IPS DF 19.7 (cell line): ENCODE measurements around the gene GCH1.
"Not testable (repeated sequence)": the region's sequence is repeated elsewhere in the genome, so short reads cannot be mapped to it uniquely, and the experiment has no call there.

Experiments
- DNase-seq: peaks from one replicate; pipeline ENCODE4 v3.0.0-alpha.2; 2013; ENCODE audit warnings: low read depth, low spot score

GCH1 gene

DNA sequence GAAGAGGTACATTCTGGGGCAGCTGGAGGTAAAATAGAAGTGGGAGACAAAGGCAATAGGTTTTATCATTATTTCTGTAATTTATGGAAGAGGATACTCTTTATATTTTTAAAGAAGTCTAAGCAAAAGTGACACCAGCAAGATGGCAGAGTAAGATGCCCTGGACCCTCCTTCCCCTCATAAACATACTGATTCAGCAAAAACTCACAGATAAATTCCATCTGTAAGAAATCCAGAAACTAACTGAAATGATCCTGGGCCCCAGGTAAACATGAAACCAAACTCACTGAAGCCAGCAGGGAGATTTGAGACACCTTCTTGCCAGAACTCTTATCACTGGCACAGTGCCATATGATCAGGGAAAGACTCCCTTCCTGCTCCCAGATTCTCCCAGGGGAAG lies 79.9 kb downstream of the GCH1 start:
- DNase-seq: no peak

DNA sequence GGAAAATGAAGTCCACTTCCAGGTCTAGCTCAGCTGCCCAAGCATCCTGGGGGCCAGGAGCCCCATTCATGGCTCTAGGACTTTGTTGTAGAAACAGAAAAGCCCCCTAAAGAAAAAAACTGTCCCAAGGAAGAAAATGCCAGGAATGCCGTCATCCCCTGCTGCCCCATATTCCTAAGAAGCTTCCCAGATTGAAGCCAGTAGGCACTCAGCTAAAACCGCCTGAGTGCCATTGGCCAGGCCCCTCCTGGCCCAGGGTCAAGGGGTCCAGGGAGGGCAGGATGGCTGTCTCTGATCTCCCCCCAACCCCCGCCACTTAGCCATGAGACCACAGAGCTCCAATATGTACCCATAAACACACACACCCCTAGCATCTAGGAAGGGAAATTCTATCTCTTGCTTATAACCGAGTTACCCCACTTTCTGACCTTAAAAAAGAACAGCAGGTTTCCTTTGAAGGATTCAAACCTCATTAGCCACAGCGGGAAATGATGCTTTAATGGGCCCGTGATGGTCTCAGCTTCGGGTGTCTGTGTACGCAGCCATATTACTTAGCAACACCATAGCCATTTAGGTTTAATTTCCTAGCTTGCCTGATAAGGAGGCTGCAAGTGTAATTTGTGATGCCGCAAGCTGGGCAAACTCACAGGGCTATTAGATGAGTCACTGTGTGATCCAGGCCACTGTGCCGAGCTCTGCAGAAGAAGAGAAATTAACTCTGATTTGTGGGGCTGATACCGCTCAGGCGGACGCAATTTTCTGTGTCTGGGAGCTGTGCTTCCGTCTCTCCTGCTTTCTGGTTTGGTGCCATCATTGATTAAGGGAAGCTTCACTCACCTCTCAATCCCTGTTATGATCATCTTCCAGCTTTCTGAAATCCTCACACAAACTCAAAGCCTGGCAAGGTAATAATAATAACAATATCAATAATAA lies 84.2 kb downstream of the GCH1 start:
- no peak for DNase-seq

DNA sequence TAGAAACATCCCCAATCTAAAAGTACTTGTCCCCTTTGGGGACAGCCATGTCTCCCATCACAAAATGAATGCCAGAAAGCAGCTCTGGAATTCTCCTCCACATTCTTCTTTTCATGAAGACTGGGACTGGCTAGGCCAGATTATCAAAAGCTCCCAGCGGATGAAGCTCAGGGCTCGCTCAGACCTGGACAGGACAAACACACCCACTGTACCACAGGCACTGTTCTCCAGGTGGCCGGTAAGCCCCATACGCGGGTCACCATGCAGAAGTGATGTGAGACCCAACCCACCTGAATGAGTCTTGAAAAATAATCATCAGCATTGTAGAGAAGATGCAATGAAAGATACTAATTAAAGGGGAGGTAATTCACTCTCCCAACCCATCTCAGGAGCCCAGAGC lies 85.1 kb downstream of the GCH1 start:
- DNase-seq: no peak

DNA sequence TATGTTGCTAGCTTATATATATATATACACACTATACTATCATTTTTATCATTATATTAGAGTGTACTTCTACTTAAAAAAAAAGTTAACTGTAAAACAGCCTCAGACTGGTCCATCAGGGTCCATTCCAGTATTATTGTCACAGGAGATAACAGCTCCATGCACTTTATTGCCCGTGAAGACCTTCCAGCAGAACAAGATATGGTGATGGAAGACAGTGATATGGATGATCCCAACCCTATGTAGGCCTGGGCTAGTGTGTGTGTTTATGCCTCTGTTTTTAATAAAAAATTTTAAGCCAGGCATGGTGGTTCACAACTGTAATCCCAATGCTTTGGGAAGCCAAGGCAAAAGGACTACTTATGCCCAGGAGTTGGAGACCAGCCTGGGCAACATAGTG lies 86.2 kb downstream of the GCH1 start:
- DNase-seq: no peak

DNA sequence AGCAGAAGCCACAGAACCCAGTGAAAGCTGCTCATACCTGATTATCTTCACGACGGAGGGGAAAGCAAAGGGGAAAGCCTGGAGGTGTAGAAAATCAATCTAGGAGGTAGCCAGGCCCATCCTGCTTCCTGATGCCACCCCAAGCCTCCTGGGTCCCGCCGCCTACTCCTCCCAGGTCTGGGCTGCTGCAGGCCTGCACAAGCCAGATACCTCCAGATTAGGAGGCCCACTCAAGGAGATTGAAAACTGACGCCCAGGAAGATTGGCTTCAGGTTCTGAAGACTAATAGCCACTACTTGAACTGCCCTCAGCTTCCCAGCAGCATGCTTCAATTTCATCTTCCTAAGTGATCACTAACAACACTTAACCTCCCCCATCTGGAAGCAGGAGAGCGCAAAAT lies 87.1 kb downstream of the GCH1 start:
- no peak for DNase-seq

GRCh38 chr14:54815016-54815415 lies 87.6 kb downstream of the GCH1 start:
- DNase-seq: no peak

GRCh38 chr14:54814076-54814475 lies 88.5 kb downstream of the GCH1 start:
- DNase-seq: no peak

DNA sequence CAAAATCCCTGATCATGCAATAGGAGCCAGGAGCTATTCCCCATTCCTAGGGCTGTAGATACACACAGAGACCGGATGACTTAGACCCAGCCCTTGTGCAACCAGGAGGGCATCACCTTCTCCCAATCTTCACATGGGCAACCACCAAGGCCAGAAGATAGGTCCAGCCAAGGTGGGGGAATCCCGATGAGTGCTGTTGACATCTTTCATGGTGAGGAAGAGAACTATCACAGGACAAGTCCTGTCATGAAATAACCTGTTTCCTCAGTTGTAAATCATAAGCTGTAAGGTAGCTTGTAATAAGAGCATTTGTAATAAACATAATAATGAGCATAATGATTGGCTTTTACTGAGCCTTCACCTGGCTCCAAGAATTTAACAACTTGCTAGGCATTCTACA lies 89.5 kb downstream of the GCH1 start:
- DNase-seq: no peak

GRCh38 chr14:54812617-54813016 lies 90.0 kb downstream of the GCH1 start:
- DNase-seq: no peak

DNA sequence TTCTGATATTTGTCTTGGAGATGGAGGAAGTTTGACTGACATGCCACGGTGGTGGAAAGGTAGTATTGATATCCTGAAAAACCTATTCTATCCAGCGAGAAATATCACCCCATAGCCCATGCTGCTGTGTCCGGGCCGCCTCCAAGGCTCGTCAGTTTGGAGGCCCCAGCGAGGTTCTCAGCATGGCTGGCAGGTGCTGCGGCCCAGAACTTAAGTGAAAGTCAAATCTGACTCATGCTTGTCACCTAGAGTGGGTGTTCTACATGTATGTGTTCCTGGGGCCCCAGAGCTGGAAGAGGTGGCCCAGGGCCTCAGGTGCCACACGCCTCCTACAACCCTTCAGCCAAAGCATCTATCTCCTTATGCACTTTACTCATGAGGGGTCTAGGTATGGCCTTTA lies 92.9 kb downstream of the GCH1 start:
- no peak for DNase-seq

GRCh38 chr14:54808326-54809161 lies 94.1 kb downstream of the GCH1 start:
- DNase-seq: no peak

DNA sequence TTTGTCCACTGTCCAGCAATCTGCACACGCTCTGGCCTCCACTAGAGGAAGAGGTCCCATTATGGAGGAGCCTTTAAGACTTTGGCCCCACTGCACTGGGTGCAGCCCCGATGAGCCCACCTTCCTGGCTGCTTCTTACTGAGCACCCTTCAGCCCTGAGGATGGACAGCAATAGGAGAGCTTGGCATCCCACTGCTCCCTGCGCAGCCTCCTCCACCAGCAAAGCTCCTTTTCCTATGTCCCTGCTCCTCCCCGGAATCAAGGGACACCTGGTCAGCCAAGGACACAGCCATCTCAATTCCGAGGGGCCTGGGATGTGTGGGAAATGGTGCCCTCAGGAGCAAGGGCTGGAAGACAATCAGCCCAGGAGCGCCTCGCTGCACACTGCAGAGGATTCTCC lies 94.7 kb downstream of the GCH1 start:
- DNase-seq: no peak

DNA sequence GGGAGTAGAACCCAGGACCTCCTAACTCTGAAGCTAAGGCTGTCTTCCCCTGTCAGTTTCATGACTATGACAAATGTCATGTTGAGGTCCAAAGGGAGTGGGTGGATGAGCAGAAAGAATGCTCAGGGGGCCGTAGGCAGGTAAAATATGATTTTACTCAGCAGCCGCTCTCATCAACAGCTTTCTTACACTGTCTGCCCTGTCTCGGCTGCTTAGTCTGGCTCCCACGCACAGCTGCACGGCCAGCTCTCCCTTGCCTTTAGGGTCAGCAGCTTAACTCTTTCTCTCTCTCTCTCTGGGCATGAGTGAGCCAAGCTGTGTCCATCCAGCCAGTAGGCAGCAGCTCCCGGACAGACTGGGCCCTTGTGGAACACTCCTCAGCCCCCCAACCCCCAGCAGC lies 95.2 kb downstream of the GCH1 start:
- DNase-seq: no peak

DNA sequence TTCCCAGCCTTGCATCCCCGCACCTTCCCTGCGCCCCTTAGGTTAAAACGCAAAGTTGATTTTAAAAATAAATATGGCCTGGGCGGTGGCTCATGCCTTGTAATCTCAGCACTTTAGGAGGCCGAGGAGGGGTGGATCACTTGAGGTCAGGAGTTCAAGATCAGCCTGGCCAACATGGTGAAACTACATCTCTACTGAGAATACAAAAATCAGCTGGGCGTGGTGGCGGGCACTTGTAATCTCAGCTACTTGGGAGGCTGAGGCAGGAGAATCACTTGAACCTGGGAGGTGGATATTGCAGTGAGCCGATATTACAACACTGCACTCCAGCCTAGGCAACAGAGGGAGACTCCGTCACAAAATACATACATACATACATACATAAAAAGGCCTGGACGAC lies 96.0 kb downstream of the GCH1 start:
- DNase-seq: no peak

GRCh38 chr14:54805445-54806322 lies 96.9 kb downstream of the GCH1 start:
- peak; percentile 48 for DNase-seq

DNA sequence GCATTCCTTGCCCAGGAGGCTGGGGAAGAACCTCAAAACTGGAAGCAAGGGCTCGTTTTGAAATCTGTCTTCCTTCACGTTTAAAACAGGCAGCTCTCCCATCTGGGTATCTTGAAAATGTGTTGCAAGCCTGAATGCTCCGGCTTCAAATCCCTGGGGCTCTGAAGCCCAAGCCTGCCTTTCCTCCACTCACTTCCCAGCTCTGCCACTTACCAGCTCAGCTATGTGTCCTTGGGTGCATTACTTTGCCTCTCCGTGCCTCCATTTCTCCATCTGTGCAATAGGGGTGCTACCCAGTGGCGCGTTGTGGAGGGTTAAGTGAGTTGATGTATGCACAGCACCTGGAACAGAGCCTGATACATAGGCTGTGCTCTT lies 97.6 kb downstream of the GCH1 start:
- no peak for DNase-seq

GRCh38 chr14:54804538-54805041 lies 98.0 kb downstream of the GCH1 start:
- DNase-seq: no peak

- no peak for DNase-seq
Measured at GRCh38 chr14:54803926-54804537, 98.6 kb downstream of the GCH1 start.

DNA sequence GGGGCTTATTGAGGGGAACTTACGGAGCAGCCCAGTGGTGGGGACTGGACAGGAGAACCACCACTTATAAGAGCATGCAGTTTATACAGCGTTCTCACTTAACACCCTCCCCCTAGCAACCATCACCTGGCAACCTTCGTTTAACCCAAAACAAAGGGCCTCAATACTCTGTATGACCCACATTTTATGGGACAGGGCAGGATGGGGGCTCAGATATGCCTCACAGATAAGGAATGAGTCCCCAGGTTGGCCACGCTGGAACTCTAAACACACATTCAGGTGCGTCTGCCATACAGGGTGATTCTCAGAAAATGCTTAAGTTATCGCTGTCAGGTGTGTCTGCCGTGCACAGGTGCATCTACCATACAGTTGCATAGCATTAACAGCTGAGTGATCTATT lies 99.2 kb downstream of the GCH1 start:
- DNase-seq: no peak

- not testable (repeated sequence) for DNase-seq
Measured at GRCh38 chr14:54801482-54801881, 101.1 kb downstream of the GCH1 start.

GRCh38 chr14:54798465-54799124 lies 104.0 kb downstream of the GCH1 start:
- no peak for DNase-seq
